Choroid plexus epithelial cell (primary cell): ENCODE measurements around the gene ZNF716.

Experiments
- DNase-seq: peaks from one replicate; pipeline ENCODE4 v3.0.0-alpha.2; 2010; ENCODE audit warnings: low read depth
- H3K4me3 ChIP-seq: 2 replicates; pipeline ENCODE4 v1.5.1; 2011; ENCODE audit warnings: low read depth, mild to moderate bottlenecking, control low read depth, low read length, moderate library complexity
- TF ChIP-seq, protein P1 (sequence below): conservative IDR thresholded peaks from 2 replicates; pipeline ENCODE4 v1.5.1; 2011; ENCODE audit warnings: low read depth, mild to moderate bottlenecking, control low read depth, inconsistent platforms, low read length, moderate library complexity

The ZNF716 gene

GRCh38 chr7:57412168-57412567 is 37.8 kb upstream of the ZNF716 start:
- no peak overlapping the region for H3K4me3 ChIP-seq
- TF ChIP-seq, protein P1, sequence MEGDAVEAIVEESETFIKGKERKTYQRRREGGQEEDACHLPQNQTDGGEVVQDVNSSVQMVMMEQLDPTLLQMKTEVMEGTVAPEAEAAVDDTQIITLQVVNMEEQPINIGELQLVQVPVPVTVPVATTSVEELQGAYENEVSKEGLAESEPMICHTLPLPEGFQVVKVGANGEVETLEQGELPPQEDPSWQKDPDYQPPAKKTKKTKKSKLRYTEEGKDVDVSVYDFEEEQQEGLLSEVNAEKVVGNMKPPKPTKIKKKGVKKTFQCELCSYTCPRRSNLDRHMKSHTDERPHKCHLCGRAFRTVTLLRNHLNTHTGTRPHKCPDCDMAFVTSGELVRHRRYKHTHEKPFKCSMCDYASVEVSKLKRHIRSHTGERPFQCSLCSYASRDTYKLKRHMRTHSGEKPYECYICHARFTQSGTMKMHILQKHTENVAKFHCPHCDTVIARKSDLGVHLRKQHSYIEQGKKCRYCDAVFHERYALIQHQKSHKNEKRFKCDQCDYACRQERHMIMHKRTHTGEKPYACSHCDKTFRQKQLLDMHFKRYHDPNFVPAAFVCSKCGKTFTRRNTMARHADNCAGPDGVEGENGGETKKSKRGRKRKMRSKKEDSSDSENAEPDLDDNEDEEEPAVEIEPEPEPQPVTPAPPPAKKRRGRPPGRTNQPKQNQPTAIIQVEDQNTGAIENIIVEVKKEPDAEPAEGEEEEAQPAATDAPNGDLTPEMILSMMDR: no peak
- no peak for DNase-seq

GRCh38 chr7:57412618-57413017 is 37.4 kb upstream of the ZNF716 start:
- TF ChIP-seq, protein P1: no peak
- DNase-seq: no peak
- H3K4me3 ChIP-seq: no peak overlapping the region

DNA sequence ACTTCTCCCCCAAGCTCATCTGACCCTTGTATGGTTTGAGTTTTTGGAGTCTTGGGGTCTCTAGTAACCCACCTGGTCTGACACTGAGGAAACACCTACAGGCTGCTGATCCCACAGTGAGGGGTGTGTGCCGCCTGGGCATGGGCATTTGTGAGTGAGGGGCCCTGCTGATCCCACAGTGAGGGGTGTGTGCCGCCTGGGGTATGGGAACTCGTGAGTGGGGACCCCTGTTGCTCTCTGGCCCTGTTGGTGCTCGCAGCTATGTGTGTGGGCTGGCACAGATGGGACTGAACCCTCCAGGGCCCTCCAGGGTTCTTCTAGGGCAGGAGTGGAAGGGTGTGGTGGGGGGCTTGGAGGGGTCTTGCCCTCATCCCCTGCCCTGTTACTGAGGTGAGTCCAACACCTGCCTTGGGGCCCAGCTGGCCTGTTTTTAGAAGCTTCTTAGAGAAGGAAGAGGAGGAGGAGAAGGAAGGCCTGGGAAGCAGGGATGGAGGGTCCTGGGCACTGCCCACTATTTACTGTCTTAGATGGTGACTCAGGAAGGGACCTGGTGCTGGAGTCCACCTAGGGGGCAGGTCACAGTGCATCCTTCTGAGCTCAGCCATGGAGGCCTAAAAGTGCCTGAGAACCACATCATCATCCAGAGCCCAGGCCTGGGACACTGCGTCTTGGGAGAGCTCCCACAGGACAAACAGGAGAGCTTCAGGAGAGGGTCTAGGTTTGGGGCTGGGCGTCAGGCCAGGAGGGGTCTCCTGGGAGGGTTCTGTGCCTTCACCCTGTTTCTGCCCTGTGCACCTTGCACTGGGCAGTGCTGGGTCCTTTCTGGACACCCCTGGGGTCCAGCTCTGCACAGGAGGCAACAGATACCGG is 36.2 kb upstream of the ZNF716 start:
- TF ChIP-seq, protein P1: no peak

DNA sequence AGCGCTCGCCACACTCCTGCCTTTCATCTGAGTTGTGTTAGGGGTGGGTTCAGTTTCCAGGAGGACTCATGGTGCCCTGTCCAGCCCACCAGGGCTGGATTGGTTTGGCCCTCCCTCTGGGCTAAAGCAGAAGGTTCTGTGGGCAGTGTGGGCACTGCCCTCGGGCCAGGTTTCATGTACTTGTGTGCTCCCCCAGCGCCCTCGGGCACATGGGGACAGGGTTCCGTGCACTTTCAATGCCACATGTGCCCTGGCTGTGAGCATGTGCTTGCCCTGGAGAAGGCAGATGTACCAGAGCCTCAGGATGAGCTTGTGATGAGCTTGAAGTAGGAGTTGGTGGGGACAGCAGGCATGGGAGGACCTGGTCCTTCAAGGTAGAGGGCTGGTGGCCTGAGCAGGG is 35.6 kb upstream of the ZNF716 start:
- H3K4me3 ChIP-seq: no peak overlapping the region
- DNase-seq: no peak
- TF ChIP-seq, protein P1: no peak

More for the DNA sequence above, 36.2 kb upstream of the ZNF716 start:
- H3K4me3 ChIP-seq: no peak overlapping the region
- DNase-seq: no peak

GRCh38 chr7:57414852-57415251 is 35.1 kb upstream of the ZNF716 start:
- H3K4me3 ChIP-seq: no peak overlapping the region
- DNase-seq: no peak
- TF ChIP-seq, protein P1: no peak

DNA sequence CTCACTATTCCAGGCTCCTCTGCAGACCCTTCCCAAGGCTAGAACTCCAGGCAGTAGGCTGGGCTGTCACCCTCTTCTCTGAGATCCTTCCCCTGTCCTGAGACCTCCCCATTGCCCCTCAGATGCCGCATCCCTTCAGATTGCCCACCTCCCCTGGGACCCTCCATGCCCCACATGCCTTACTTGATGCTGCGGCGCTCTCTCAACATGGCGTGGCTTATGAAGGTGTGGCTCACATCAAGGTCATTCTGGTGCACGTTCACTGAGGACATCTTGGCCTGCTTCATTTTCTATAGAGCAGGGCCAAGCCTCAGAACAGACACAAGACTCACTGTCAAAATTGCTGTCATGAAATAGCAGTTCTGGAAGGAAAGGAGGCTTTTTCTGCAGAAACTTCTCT is 34.7 kb upstream of the ZNF716 start:
- no peak for DNase-seq
- TF ChIP-seq, protein P1: no peak
- H3K4me3 ChIP-seq: no peak overlapping the region

GRCh38 chr7:57415730-57416129 is 34.2 kb upstream of the ZNF716 start:
- DNase-seq: no peak
- TF ChIP-seq, protein P1: no peak
- H3K4me3 ChIP-seq: no peak overlapping the region
